Esophagus squamous epithelium (tissue), 4 donors: ENCODE measurements around the gene COL9A1.
"Not testable (repeated sequence)": the region's sequence is repeated elsewhere in the genome, so short reads cannot be mapped to it uniquely, and the experiment has no call there.

Experiments used
- POLR2A ChIP-seq, 4 donors: fragments of 450-650 bp; IDR thresholded peaks; one replicate each; pipeline ENCODE4 v1.6.1; 2017; ENCODE audit warnings: antibody characterized with exemption in 4 of 4, mild to moderate bottlenecking in 4 of 4, moderate library complexity in 3 of 4
- TF ChIP-seq, protein P1 (sequence below), 6 experiments: fragments of 450-650 bp in 4 of 6; fragments of 200-600 bp in 2 of 6; sonication (generic) in 2 of 6; IDR thresholded peaks; one replicate each; pipeline ENCODE4 v1.5.1; 2016 to 2019; ENCODE audit warnings: antibody characterized with exemption in 6 of 6, mild to moderate bottlenecking in 4 of 6, moderate library complexity in 4 of 6

DNA sequence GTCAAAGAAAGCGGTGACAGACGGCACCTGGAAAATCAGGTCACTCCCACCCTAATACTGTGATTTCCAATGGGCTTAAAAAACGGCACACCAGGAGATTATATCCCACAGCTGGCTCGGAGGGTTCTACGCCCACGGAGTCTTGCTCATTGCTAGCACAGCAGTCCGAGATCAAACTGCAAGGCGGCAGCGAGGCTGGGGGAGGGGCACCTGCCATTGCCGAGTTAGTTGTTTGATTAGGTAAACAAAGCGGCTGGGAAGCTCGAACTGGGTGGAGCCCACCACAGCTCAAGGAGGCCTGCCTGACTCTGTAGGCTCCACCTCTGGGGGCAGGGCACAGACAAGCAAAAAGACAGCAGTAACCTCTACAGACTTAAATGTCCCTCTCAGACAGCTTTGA, 14.9 kb upstream of the COL9A1 start:
- not testable (repeated sequence) for TF ChIP-seq POLR2A (IDR thresholded peaks at IDR 0.05)
- TF ChIP-seq, protein P1, sequence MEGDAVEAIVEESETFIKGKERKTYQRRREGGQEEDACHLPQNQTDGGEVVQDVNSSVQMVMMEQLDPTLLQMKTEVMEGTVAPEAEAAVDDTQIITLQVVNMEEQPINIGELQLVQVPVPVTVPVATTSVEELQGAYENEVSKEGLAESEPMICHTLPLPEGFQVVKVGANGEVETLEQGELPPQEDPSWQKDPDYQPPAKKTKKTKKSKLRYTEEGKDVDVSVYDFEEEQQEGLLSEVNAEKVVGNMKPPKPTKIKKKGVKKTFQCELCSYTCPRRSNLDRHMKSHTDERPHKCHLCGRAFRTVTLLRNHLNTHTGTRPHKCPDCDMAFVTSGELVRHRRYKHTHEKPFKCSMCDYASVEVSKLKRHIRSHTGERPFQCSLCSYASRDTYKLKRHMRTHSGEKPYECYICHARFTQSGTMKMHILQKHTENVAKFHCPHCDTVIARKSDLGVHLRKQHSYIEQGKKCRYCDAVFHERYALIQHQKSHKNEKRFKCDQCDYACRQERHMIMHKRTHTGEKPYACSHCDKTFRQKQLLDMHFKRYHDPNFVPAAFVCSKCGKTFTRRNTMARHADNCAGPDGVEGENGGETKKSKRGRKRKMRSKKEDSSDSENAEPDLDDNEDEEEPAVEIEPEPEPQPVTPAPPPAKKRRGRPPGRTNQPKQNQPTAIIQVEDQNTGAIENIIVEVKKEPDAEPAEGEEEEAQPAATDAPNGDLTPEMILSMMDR (IDR thresholded peaks at IDR 0.05) = not testable (repeated sequence)
